Stimulated activated CD8-positive, alpha-beta memory T cell treated with anti-CD3 and anti-CD28 coated beads, Interleukin-12 subunit alpha, Interleukin-12 subunit beta, amount 100 ng/mL, for 4 hours (primary cell): ENCODE measurements around the gene SENP7.
"Not testable (repeated sequence)": the region's sequence is repeated elsewhere in the genome, so short reads cannot be mapped to it uniquely, and the experiment has no call there.

Experiments
- DNase-seq: peaks from one replicate; pipeline ENCODE4 v3.0.0-alpha.2; 2020; ENCODE audit warnings: low read depth

The SENP7 gene

GRCh38 chr3:101438641-101439040 lies 74.4 kb downstream of the SENP7 start:
- DNase-seq = not testable (repeated sequence)

- DNase-seq = no peak
Observed at GRCh38 chr3:101433652-101434051, 79.4 kb downstream of the SENP7 start.

- no peak for DNase-seq
Observed at GRCh38 chr3:101423984-101424888, 88.8 kb downstream of the SENP7 start.

GRCh38 chr3:101418851-101419250 lies 94.2 kb downstream of the SENP7 start:
- no peak for DNase-seq

GRCh38 chr3:101414121-101414520 lies 98.9 kb downstream of the SENP7 start:
- no peak for DNase-seq

GRCh38 chr3:101413656-101414055 lies 99.4 kb downstream of the SENP7 start:
- DNase-seq = no peak

- no peak for DNase-seq
Observed at GRCh38 chr3:101391413-101391950, 121.5 kb downstream of the SENP7 start.

- DNase-seq = no peak
Observed at GRCh38 chr3:101388706-101389105, 124.3 kb downstream of the SENP7 start.

- no peak for DNase-seq
Observed at GRCh38 chr3:101387351-101387750, 125.7 kb downstream of the SENP7 start.

GRCh38 chr3:101384426-101384825 lies 128.6 kb downstream of the SENP7 start:
- no peak for DNase-seq

- no peak for DNase-seq
Observed at GRCh38 chr3:101383656-101384055, 129.4 kb downstream of the SENP7 start.

- no peak for DNase-seq
Observed at GRCh38 chr3:101383156-101383575, 129.8 kb downstream of the SENP7 start.

GRCh38 chr3:101381809-101382208 lies 131.2 kb downstream of the SENP7 start:
- DNase-seq = no peak

- no peak for DNase-seq
Observed at GRCh38 chr3:101379658-101380376, 133.2 kb downstream of the SENP7 start.

GRCh38 chr3:101377796-101378195 lies 135.2 kb downstream of the SENP7 start:
- no peak for DNase-seq

- DNase-seq = no peak
Observed at GRCh38 chr3:101377209-101377608, 135.8 kb downstream of the SENP7 start.

- no peak for DNase-seq
Observed at GRCh38 chr3:101375586-101375985, 137.4 kb downstream of the SENP7 start.

- DNase-seq = no peak
Observed at GRCh38 chr3:101362406-101362805, 150.6 kb downstream of the SENP7 start.

- DNase-seq = no peak
Observed at GRCh38 chr3:101351829-101352228, 161.2 kb downstream of the SENP7 start.

GRCh38 chr3:101340591-101340990 lies 172.4 kb downstream of the SENP7 start:
- no peak for DNase-seq

- no peak for DNase-seq
Observed at GRCh38 chr3:101333883-101334282, 179.1 kb downstream of the SENP7 start.

- no peak for DNase-seq
Observed at GRCh38 chr3:101329016-101329673, 183.9 kb downstream of the SENP7 start.
